Inflammatory macrophage treated with lipopolysaccharide for 1 hour (primary cell): ENCODE data around the gene CD19.
A peak's percentile ranks its signal among the peaks of the same experiment; 100 is the strongest.
"Not testable (repeated sequence)": the region's sequence is repeated elsewhere in the genome, so short reads cannot be mapped to it uniquely, and the experiment has no call there.

ENCODE experiments used
- DNase-seq, 2 donors: peaks; one replicate each; pipeline ENCODE4 v3.0.0-alpha.2; 2020 to 2022

The CD19 gene

DNA sequence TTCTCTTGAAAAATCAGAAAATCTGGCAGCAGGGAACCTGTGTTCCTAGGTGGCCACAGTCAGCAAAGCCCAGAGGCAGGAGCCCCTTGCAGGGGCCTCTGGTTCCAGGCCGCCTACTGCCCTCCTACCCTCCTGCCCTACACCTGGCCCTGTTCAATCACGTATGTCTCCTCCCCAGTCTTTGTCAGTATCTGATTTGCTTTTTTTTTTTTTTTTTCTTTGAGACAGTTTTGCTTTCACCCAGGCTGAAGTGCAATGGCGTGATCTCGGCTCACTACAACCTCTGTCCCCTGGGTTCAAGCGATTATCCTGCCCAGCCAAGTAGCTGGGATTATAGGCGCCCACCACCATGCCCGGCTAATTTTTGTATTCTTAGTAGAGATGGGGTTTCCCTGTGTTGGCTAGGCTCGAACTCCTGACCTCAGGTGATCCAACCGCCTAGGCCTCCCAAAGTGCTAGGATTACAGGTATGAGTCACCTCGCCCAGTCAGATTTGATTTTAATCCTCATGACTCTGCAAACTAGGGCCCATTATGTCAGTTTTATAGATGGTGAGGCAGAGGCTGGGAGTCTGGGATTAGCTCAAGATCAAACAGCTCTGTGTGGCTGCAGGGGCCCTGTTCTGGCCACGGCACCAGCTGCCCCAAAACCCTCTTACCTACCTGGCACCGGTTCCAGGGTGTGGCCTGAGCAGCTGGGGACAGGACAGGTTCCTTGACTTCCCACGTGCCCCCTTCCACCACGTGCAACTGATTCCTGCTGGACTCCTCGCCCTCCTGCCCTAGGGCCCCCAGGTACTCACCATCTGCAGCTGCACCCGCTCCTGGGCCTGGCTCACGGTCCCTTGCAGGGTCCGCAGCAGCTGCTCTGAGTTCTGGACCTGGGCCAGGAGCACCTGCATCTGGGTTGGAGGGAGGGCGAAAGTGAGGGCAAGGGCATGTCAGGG is 21.4 kb upstream of the CD19 start:
- no peak for DNase-seq

DNA sequence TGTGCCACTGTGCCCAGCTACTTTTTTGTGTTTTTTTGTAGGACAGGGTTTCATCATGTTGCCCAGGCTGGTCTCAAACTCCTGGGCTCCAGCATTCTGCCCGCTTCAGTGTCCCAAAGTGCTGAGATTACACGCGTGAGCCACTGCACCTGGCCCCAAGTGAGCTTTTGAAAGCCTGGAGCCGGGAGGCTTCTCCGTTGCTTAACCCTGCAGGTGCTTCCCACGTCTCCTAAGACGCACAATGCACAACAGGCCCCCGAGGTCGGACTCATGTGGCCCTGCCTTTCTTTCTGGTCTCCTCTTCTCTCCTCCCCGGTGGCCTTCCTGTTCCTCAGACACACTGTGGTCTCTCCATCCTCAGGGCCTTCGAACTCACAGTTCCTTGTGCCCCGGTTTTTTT is 19.2 kb upstream of the CD19 start:
- DNase-seq = no peak

DNA sequence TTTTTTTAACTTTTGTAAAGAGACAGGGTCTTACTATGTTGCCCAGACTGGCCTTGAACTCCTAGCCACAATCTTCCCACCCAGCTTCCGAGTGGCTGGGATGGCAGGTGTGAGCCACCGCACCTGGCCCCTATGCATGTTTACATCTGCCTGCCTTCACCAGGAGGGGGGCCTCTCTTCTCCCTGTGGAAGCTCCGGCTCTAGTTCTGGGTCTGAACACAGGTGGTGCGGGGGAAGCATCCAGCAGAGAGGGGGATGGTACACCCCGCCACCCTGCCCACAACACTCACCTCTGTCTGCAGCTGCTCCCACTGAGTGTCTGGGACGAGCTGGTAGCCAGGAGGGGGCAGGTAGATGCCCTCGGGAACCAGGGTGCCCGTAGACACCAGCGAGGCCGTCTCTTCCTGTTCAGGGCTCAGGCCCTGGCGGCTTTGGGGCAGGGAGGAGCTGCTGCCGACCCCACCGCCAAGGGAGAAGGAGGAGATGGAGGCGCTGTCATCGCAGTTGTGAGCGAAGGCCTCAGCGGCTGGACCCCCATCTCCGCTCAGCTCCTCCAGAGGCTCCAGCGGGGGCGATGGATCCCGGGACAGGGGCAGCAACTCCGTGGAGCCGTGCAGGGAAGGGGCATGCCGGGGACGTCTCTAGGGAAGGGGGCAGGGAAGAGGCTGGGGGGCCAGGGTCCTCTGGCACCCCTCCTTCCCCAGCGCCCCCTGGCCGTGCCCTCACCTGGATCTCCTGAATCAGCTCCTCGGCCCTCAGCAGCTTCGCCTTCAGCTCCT is 17.6 kb upstream of the CD19 start:
- DNase-seq = no peak

DNA sequence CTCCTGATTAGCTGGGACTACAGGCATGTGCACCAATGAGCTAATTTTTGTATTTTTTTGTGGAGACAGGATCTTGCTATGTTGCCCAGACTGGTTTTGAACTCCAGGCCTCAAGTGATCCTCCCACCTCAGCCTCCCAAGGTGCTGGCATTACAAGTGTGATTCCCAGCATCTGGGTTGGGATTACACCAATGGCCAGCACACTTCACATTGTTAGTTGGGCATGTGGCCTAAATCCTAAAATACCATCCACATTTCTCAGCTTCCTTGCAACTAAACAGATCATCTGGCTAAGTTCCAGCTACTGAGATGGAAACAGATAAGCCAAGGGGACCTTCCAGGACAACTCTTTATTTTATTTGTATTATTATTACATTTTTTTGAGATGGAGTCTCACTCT is 16.6 kb upstream of the CD19 start:
- DNase-seq = no peak

DNA sequence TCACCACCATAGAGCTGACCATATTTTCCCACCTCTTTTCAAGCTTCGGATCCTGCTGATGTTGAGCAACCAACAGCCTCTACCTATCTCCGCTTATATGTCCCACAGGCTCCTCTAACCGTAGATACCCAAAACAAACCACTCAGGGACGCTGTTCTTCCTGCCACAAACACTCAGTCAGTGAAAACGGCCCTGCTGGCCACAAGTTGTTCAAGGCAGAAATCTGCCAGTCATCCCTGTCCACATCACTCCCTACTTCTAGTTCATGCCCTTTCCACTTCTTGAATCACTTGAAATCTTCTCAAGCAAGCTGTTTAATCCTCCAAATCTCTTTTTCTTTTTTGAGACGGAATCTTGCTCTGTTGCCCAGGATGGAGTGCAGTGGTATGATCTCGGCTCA is 14.7 kb upstream of the CD19 start:
- no peak for DNase-seq

DNA sequence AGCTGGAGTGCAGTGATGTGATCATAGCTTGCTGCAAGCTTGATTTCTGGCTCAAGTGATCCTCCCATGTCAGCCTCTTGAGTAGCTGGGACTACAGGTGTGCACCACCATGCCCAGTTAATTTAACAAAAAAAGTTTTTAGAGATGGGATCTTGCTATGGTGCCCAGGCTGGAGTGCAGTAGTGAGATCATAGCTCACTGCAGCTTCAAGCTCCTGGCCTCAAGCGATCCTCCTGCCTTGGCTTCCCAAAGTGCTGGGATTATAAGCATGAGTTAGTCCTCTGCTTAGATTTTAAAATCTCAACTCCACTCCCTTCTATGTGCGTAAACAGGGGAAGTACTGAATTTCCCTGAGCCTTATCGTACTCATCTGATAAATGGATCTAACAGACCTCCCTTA is 13.1 kb upstream of the CD19 start:
- DNase-seq = no peak

DNA sequence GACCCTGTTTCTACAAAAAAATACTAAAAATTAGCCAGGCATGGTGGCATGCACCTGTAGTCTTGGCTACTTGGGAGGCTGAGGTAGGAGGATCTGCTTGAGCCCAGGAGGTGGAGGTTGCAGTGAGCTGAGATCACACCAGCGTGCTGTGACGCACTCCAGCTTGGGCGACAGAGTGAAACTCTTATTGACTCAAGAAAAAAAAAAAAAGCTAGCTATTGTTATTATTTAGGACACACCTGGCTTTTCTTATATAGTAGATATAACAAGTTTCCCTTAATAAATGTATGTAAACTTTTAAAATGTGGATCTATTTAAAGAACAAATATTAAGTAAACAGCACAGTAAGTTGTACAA is 8.6 kb upstream of the CD19 start:
- DNase-seq = no peak

DNA sequence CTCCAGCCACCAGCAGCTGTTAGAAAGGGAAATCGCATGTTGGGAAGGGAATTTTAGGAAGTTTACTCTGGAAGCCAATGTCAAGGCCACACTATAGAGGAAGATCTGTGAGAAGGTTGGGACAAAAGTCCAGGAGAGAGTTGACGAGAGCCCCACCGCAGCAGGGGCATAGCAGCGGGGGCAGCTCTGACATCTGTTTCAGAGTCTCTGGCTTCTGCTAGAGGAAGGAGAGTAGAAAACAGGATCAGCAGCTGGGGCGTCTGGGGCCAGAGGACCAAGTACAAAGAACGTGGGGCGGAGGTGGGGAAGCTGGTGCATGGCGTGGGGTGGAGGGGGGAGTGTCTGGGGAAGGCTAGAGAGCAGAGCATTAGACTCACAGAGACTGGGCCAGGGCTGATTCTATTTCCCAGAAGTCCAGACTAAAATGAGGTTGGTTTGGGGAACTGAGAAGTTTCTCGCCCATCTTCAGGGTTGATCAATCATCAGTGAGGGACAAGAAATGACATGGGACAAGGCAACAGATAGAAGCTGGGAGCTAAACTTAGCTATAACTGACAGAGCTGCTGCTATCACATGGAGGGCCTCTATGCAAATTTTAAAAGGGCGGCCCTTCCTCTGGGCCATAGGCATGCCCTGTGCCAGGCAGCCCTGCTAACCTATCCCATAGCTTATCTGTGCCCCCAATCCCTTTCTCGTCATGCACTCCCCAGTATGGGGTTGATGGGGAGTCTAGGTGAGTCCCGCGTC is 7.9 kb upstream of the CD19 start:
- DNase-seq = peak; percentile 49 to 68

DNA sequence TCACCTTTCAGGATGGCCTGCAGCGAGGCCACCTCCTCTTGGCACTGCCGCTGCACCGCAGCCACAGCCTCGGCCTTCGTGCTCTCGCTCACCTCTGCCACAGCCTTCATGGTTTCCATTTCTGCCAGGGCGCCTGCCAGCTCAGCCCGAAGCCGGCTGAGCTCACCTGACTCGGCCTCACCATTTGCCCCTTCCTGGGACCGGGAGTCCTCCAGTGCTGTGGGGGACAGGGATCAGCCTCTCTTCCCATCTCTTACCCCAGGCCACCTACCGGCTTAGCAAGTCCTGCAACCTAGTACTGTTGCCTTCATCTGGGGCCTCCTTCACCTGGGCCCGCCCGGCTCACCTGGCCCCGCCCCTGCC is 7.4 kb upstream of the CD19 start:
- DNase-seq = no peak

DNA sequence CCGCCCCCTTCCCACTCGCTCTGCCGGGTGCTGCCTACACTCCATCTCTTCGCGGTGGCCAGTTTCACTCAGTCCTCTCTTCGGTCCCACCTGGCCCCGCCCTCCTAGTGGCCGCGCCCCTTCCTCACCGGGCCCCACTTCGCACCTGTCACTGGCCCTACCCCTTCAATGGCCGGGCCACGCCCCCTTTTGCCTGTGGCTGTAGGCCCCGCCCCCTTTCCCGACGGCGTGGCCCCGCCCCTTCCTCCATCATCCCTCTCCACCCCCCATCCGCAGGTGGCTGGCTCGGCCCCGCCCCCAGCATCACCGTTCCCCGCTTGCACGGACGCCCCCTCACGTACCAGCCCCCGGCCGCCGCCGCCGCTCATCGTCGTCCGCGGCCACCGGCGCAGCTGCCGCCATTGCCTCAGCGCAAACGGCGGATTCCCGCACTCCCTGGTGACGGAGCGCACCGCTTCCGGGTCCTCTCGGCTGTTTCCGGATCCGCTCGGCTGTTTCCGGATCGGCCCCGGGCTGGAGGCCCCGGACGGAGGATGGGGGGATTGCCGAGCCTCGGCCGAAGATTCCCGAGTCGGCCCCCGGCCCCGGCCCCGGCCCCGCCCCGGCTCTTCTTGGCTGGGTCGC is 6.9 kb upstream of the CD19 start, which contains the start of gene RABEP2:
Gene RABEP2, minus strand, starts transcription at position 477 of the 624 bp plus-strand sequence. Its CDS starts 75 bp downstream, at position 402.
- peak; percentile 87 to 98 for DNase-seq

DNA sequence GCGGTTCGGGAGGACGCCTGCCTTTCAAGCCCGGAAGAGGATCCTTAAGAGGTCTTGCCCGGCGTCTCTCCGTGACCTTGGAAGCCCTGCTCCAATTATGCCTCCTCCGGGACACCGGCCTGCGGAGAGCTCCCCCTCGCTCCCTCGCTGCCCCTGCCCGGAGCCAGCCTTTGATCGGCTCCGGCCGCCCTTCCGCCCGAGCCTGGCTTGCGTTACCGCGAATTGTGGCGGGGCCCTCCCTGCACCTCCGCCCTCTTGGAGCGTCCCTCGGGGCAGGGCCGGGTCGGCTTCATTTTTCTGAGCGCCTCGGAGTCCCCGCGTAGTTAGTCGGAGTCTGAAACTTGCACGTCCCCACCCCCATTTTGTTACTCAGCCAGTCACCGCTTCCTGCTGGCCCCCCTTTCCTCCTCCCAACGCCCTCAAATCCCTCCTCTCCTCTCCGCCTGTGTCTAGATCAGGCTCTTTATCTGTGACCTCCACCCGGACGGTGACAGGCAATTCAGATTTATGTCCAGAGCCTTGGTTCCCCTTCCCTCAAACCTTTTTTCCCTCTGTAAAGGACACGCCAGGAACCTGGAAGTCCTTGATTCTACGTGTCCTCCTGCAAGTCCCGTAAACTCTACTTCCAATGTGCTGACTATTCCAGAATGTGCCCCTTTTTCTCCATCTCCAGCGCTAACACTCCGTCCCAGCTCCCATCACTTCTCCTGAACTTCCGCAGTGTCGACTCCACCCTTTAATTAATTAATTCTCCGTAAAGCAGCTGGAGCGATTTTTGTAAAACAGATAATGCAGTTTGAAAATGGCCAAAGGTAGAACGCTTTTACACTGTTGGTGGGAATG is 6.2 kb upstream of the CD19 start:
- DNase-seq = peak; percentile 66

DNA sequence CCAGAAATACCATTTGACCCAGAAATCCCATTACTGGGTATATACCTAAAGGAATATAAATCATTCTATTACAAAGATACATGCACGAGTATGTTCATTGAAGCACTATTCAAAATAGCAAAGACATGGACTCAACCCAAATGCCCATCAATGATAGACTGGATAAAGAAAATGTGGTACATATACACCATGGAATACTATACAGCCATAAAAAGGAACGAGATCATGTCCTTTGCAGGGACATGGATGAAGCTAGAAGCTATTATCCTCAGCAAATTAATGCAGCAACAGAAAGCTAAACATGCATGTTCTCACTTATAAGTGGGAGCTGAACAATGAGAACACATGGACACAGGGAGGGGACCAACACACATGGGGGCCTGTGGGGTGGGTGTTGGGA is 5.5 kb upstream of the CD19 start:
- DNase-seq = not testable (repeated sequence)

DNA sequence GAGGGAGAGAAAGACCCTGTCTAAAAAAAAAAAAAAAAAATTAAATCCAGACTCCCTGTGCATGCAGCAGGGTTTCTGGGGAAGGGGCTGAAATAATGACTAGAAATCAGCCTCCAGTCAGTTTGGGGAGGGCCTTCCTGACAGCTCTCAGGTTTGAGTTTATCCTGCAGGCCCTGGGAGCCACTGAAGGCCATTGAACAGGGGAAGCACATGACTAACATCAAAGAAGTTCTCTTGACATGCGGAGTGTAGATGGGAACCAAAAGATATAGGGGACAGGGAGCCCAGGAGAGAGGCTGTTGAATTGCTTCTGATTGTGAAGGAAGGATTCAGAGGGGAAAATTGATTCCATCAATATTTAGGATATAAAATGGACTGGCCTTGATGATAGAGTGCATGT is 4.0 kb upstream of the CD19 start:
- no peak for DNase-seq

DNA sequence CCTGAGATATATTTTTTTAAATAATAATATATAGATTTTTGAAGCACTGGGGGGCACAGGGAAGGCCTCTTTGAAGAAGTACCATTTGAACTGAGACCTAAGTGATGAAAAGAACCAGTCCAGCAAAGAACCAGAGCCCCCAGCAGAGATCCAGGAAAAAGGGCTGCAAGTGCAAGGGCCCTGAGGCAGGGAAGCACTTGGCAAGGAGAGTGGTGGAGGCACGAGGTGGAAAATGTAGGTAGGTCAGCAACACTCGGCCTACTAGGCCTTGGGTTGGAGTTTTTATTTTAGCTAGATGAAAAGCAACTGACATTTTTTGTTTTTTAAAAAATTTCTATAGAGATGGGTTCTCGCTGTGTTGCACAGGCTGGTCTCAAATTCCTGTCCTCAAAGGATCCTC is 1.6 kb upstream of the CD19 start:
- DNase-seq = no peak

DNA sequence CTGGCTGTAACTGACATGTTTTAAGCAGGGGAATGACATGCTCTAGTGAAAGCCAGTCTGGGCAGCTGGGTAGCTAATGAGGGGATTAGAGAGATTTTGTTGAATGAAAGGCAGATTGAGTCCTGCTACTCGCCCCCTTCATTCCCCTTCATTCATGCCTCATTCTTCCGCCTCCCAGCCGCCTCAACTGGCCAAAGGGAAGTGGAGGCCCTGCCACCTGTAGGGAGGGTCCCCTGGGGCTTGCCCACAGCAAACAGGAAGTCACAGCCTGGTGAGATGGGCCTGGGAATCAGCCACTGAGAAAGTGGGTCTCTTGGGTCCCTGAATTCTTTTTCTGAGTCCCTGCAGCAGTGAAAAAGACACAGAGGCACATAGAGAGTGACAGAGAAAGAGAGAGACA is 1.1 kb upstream of the CD19 start:
- no peak for DNase-seq

DNA sequence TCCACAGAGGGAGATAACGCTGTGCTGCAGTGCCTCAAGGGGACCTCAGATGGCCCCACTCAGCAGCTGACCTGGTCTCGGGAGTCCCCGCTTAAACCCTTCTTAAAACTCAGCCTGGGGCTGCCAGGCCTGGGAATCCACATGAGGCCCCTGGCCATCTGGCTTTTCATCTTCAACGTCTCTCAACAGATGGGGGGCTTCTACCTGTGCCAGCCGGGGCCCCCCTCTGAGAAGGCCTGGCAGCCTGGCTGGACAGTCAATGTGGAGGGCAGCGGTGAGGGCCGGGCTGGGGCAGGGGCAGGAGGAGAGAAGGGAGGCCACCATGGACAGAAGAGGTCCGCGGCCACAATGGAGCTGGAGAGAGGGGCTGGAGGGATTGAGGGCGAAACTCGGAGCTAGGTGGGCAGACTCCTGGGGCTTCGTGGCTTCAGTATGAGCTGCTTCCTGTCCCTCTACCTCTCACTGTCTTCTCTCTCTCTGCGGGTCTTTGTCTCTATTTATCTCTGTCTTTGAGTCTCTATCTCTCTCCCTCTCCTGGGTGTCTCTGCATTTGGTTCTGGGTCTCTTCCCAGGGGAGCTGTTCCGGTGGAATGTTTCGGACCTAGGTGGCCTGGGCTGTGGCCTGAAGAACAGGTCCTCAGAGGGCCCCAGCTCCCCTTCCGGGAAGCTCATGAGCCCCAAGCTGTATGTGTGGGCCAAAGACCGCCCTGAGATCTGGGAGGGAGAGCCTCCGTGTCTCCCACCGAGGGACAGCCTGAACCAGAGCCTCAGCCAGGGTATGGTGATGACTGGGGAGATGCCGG is 769 bp downstream of the CD19 start:
- no peak for DNase-seq

DNA sequence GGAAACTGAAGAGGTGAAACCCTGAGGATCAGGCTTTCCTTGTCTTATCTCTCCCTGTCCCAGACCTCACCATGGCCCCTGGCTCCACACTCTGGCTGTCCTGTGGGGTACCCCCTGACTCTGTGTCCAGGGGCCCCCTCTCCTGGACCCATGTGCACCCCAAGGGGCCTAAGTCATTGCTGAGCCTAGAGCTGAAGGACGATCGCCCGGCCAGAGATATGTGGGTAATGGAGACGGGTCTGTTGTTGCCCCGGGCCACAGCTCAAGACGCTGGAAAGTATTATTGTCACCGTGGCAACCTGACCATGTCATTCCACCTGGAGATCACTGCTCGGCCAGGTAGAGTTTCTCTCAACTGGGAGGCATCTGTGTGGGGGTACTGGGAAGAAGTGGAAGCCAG is 1.4 kb downstream of the CD19 start:
- no peak for DNase-seq

DNA sequence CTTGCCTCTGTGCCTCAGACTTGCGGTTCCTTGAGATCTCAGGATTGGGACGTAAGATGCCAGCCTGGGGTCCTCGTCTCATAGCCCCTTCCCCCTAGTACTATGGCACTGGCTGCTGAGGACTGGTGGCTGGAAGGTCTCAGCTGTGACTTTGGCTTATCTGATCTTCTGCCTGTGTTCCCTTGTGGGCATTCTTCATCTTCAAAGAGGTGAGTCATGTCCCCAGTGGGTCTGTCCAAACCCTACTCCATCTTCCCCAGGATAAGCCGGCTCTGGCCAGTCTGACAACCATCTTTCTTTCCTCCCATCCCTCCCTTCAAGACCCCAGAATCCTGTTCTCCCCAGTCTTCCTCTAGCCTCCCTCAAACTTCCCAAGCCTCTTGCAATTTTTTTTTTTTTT is 3.6 kb downstream of the CD19 start:
- no peak for DNase-seq

DNA sequence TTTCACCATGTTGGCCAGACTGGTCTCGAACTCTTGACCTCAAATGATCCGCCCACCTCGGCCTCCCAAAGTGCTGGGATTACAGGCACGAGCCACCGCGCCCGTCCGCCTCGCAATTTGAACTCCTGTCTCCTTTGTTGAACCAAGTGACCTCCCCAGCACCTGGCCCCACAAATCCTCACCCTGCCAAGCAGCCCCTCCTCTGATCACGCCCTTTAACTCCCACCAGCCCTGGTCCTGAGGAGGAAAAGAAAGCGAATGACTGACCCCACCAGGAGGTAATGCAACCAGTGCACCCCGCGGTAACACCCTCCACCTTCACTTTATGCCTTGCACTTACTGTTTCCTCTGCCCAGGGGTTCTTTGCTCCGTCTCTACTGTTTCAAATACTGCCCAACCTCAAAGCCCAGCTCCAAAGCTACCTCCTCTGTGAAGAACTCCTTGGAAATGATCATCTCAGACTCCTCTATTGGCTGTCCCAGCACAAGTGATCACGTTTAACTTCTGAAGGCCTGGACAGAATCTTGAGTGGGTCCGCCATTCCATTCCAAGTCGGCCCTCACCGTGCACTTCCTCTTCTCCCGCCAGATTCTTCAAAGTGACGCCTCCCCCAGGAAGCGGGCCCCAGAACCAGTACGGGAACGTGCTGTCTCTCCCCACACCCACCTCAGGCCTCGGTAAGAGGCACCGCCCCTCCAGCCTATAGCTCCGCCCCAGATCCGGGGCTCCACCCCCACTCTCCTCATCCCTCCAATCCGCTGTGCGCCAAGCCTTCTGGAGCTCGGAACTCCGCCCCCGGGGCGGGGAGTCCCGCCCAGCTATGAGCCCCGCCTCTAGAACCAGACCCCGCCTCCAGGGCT is 4.4 kb downstream of the CD19 start:
- peak; percentile 95 to 99 for DNase-seq

DNA sequence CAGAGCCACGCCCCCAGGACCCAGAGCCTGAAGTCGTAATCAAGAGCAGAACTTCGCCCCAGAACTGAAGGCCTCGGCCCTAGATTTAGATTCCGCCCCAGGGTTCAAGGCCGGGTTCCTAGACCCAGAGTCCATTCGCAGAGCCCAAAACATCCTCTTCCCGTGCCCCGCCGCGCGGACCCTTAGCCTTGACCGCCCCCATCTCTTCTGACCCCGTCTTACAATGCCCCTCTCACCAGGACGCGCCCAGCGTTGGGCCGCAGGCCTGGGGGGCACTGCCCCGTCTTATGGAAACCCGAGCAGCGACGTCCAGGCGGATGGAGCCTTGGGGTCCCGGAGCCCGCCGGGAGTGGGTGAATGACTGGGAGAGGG is 5.0 kb downstream of the CD19 start:
- DNase-seq = no peak
